RWPE1 (cell line): Measurements from ENCODE around the gene CDYL.

ENCODE experiments used
- CTCF ChIA-PET: fragments of 350-600 bp; sonication (Branson Sonifier 250); formaldehyde crosslinking; extraction: SDS; loops from one replicate; lab custom pipeline; 2021; lab: Yijun Ruan, JAX
- POLR2A ChIA-PET: fragments of 400-600 bp; formaldehyde crosslinking; extraction: SDS; loops from one replicate; lab custom pipeline; 2020; ENCODE audit warnings: antibody characterized with exemption; ENCODE audit not compliant: low non-redundant PET; lab: Yijun Ruan, JAX
- DNase-seq: peaks from one replicate; pipeline ENCODE4 v3.0.0; 2012; ENCODE audit warnings: low spot score
- H3K27ac ChIP-seq: fragments of 450-650 bp; 2 replicates; pipeline ENCODE4 v1.5.1; 2017
- CTCF ChIP-seq: fragments of 450-650 bp; conservative IDR thresholded peaks from 2 replicates; pipeline ENCODE4 v1.5.1; 2017; ENCODE audit warnings: low read depth, mild to moderate bottlenecking

The CDYL gene

GRCh38 chr6:4747588-4747987 is 28.6 kb upstream of the CDYL start:
- CTCF ChIA-PET: no interaction called here
- POLR2A ChIA-PET: no interaction called here
- no peak for TF ChIP-seq CTCF
- H3K27ac ChIP-seq: no peak overlapping the region
- DNase-seq: no peak

- no peak for DNase-seq
- no peak overlapping the region for H3K27ac ChIP-seq
- POLR2A ChIA-PET: no interaction called here
- CTCF ChIA-PET: interaction anchor here (0.5 to 0.7 kb wide), 3 partner anchors 102 to 593 kb away, joined by 3 to 5 read pairs (median 4); no protein-coding TSS in a partner anchor
- TF ChIP-seq CTCF: no peak
Measured at GRCh38 chr6:4751823-4752464, 24.3 kb upstream of the CDYL start.

- CTCF ChIA-PET: interaction anchor here (1.0 kb wide), 1 partner anchor 10 kb away, joined by 3 read pairs; no protein-coding TSS in a partner anchor
- POLR2A ChIA-PET: no interaction called here
- no peak for DNase-seq
- TF ChIP-seq CTCF: no peak
- H3K27ac ChIP-seq: no peak overlapping the region
Measured at GRCh38 chr6:4756247-4756646, 20.0 kb upstream of the CDYL start.

- no peak overlapping the region for H3K27ac ChIP-seq
- POLR2A ChIA-PET: no interaction called here
- TF ChIP-seq CTCF: no peak
- no peak for DNase-seq
- CTCF ChIA-PET: interaction anchor here (0.6 kb wide), 1 partner anchor 1932 kb away, joined by 4 read pairs; no protein-coding TSS in a partner anchor
Measured at GRCh38 chr6:4759997-4760396, 16.2 kb upstream of the CDYL start.

GRCh38 chr6:4760773-4761172 is 15.4 kb upstream of the CDYL start:
- TF ChIP-seq CTCF: no peak
- no peak overlapping the region for H3K27ac ChIP-seq
- CTCF ChIA-PET: no interaction called here
- POLR2A ChIA-PET: no interaction called here
- DNase-seq: no peak

GRCh38 chr6:4762294-4762693 is 13.9 kb upstream of the CDYL start:
- POLR2A ChIA-PET: no interaction called here

More at GRCh38 chr6:4762294-4762693, 13.9 kb upstream of the CDYL start:
- DNase-seq: no peak
- CTCF ChIA-PET: no interaction called here
- no peak for TF ChIP-seq CTCF
- H3K27ac ChIP-seq: no peak overlapping the region
